Adrenal gland (tissue), 12 donors: ENCODE measurements around the gene POGZ. TPM values are rescaled to one million over a fixed set of nuclear protein-coding genes. Genes with fewer than 3 reads are reported as not detected.

Experiments used
- DNase-seq, 7 donors: peaks; one replicate each; pipeline ENCODE4 v3.0.0-alpha.2; 2019 to 2020
- H3K27ac ChIP-seq, 5 donors: fragments of 200-600 bp; sonication (generic) in 4 of 5; 1 replicate in 3 of 5; 2 replicates in 2 of 5; pipeline versions ENCODE4 v1.5.1 to v1.8.0; 2016 to 2020; ENCODE audit warnings: mild to moderate bottlenecking in 1 of 5
- H3K27me3 ChIP-seq: fragments of 200-600 bp; 2 replicates; pipeline ENCODE4 v1.8.0; 2021
- H3K36me3 ChIP-seq, 2 donors: fragments of 200-600 bp; replicated peaks in 1 of 2; 1 replicate in 1 of 2; 2 replicates in 1 of 2; pipeline versions ENCODE4 v1.5.1 to v1.8.0; 2018 to 2022
- H3K4me1 ChIP-seq, 2 donors: fragments of 200-600 bp; replicated peaks in 1 of 2; 1 replicate in 1 of 2; 2 replicates in 1 of 2; pipeline versions ENCODE4 v1.5.1 to v1.8.0; 2018 to 2021
- H3K4me3 ChIP-seq, 4 donors: fragments of 200-600 bp; sonication (generic) in 3 of 4; one replicate each; pipeline ENCODE4 v1.5.1; 2016 to 2018
- H3K9me3 ChIP-seq, 3 donors: fragments of 200-600 bp; sonication (generic) in 1 of 3; replicated peaks in 1 of 3; 1 replicate in 2 of 3; 2 replicates in 1 of 3; pipeline versions ENCODE4 v1.5.1 to v1.8.0; 2016 to 2021
- CTCF ChIP-seq, 6 experiments: fragments of 450-650 bp in 4 of 6; fragments of 200-600 bp in 2 of 6; sonication (generic) in 1 of 6; IDR thresholded peaks; 1 replicate in 5 of 6; 2 replicates in 1 of 6; pipeline versions ENCODE4 v1.5.1 to v1.8.0; 2016 to 2021; ENCODE audit warnings: antibody characterized with exemption in 6 of 6, mild to moderate bottlenecking in 2 of 6, moderate library complexity in 1 of 6
- POLR2A ChIP-seq, 2 donors: fragments of 450-650 bp; IDR thresholded peaks; one replicate each; pipeline ENCODE4 v1.6.1; 2017; ENCODE audit warnings: antibody characterized with exemption in 2 of 2, mild to moderate bottlenecking in 2 of 2, moderate library complexity in 1 of 2
- WGBS, 4 donors: extraction: QIAGEN DNeasy Blood & Tissue Kit in 2 of 4; methylation state at CpG; one replicate each; pipeline versions ENCODE4 v1.1.5 to v1.1.7; 2013 to 2017; 5-methylcytosine and 5-hydroxymethylcytosine counted together
- intact Hi-C, 2 donors: fragments of 100-400 bp; cut with DNase I; formaldehyde crosslinking; loops; one replicate each; pipeline versions ENCODE4 v1.14.1 to v1.15.0; 2022 to 2023
- polyA plus RNA-seq, 3 donors: library from polyadenylated mRNA; stranded (reverse); fragments of 200-250 nt in 2 of 3; fragments of 350-450 nt in 1 of 3; fragmentation: Illumina TruSeq in 1 of 3; extraction: RNeasy Lipid Tissue Mini Kit (QIAGEN cat#74804) in 1 of 3; gene quantifications; one replicate each; pipeline ENCODE4 v1.2.3, GENCODE V29; 2013 to 2014
- total RNA-seq, 9 donors: library from RNA; depleted of rRNA in 4 of 9; stranded (reverse); fragments of >200 nt in 4 of 9; fragments of 120-200 nt in 1 of 9; fragmentation: NEBNext Ultra II Directional in 1 of 9; extraction: Animal tissue kit (Norgen Biotek cat#: 25700) in 1 of 9; gene quantifications; one replicate each; pipeline versions ENCODE4 v1.1.0 to v1.2.4, GENCODE V29; 2013 to 2023
- donor health status: healthy with polysubstance abuse.
- donor health status: Bipolar disorder and iron deficiency.
- donor health status: DM: yes; HTN: yes; CAD: no.
- donor health status: DM: no; HTN: no; CAD: no.
- donor health status: DM: no; HTN: no; CAD: no.
- donor health status: DM: yes; HTN: yes; CAD: no.

POGZ gene
- total and polyA plus RNA-seq, 12 donors, result 24.0 to 117 (median 61.9) TPM

- intact Hi-C loops, result no loop called here
- H3K27me3 ChIP-seq, result no peaks in the 10 kb centered on the region
- DNase-seq, result peak; percentile 52 to 80 (median 62)
- TF ChIP-seq CTCF (IDR thresholded peaks at IDR 0.05) (no peak), POLR2A (IDR thresholded peaks at IDR 0.05) (no peak)
- H3K4me3 ChIP-seq, result peak within 1 kb of the TSS in 1 of 4 donors; percentile 14
- peak within 1 kb of the TSS in 2 of 5 donors; percentile 17 to 79 for H3K27ac ChIP-seq
- no peaks in the 10 kb centered on the region for H3K36me3 ChIP-seq
- peaks cover 23 to 32% of the 10 kb centered on the region in 2 donors for H3K4me1 ChIP-seq
- WGBS, 4 donors, result 50 to 65% (median 56%) methylated on average over 9 to 11 of the region's 11 CpGs
- H3K9me3 ChIP-seq, result no peaks in the 10 kb centered on the region
Observed at GRCh38 chr1:151372058-151372934, 87.0 kb downstream of the POGZ start, which contains the start of gene SELENBP1. Gene SELENBP1 (minus strand): TSS chr1:151372705. CDS start chr1:151372641, 64 bp downstream.

GRCh38 chr1:151371370-151372057, 87.8 kb downstream of the POGZ start:
- H3K36me3 ChIP-seq, result no peaks in the 10 kb centered on the region
- peak; percentile 52 to 79 (median 74) for DNase-seq
- WGBS, 4 donors, result 27 to 35% (median 31%) methylated on average over 5 to 9 of the region's 9 CpGs
- no peaks in the 10 kb centered on the region for H3K9me3 ChIP-seq
- intact Hi-C loops, result no loop called here
- H3K4me3 ChIP-seq, result peak overlapping the region in 1 of 4 donors; percentile 14
- H3K4me1 ChIP-seq, result peaks cover 23 to 32% of the 10 kb centered on the region in 2 donors
- peak overlapping the region in 2 of 5 donors; percentile 17 to 79 for H3K27ac ChIP-seq
- H3K27me3 ChIP-seq, result no peaks in the 10 kb centered on the region
- TF ChIP-seq POLR2A (IDR thresholded peaks at IDR 0.05) (no peak), CTCF (IDR thresholded peaks at IDR 0.05) (no peak)

GRCh38 chr1:151370211-151370911, 88.9 kb downstream of the POGZ start:
- WGBS, 4 donors, result 55 to 73% (median 61%) methylated on average over 4 to 6 of the region's 6 CpGs
- peak overlapping the region in 2 of 5 donors; percentile 26 to 85 for H3K27ac ChIP-seq
- TF ChIP-seq POLR2A (IDR thresholded peaks at IDR 0.05) (no peak), CTCF (IDR thresholded peaks at IDR 0.05) (no peak)
- peaks cover 23 to 32% of the 10 kb centered on the region in 2 donors for H3K4me1 ChIP-seq
- H3K27me3 ChIP-seq, result no peaks in the 10 kb centered on the region
- H3K36me3 ChIP-seq, result no peaks in the 10 kb centered on the region
- peak in 1 of 7 donors; percentile 36 for DNase-seq
- H3K4me3 ChIP-seq, result no peak overlapping the region
- H3K9me3 ChIP-seq, result no peaks in the 10 kb centered on the region
- intact Hi-C loops, result no loop called here
